OCI-M1 (cell line): Measurements from ENCODE around the gene MAD1L1.
A peak's percentile ranks its signal among the peaks of the same experiment; 100 is the strongest.

Experiments
- DNase-seq: peaks from one replicate; lab custom pipeline; 2025; lab: John Stamatoyannopoulos, UW

Gene MAD1L1

DNA sequence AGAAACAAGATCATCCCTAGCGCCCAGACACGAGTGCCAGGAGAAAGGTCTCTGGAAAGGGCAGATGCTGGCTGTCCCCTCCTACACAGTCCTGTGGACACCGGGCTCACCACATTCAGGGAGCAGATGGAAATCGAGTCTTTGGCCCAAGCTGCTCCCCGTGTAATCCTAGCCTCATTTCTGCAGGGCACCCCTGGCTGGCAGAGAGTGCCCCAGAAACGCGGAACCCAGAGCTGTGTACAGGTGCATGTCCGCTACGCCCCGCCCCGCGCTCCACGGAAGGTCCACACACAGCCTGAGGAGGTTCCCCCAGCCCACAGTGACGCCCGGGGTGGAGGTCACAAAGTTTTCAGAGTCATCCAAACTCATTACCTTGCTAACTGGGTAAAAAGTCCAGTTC, 202.8 kb downstream of the MAD1L1 start:
- DNase-seq = no peak

DNA sequence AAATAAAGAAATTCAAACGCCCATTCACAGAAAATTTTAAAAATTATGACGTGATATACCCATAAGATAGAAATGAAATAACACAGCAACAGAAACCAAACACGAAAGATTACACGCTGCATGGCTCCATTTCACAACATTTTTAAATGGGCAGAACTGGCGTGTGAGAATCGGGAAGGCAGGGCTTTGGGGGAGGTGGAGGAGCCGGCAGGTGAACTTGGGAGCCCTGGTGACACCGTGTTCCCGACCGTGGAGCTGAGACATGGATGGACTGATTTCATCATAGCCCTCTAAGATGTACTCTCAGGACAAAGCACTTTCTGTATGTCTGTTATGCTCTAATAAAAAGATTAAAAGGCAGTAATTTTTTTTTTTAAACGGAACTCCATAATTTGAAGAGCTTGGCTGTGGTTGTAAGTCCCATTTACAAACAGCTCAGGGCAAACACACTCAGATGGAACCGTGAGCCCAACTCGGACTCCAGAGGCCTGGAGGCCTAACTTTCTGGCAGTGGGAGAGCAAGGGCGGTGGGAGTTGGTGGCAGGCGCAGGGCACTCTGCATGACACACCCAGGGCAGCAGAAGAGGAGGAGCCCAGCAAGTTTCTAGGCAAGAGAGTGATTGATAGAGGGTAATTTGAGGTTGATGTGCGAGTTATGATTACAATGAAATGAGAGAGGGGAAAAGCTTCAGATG, 203.4 kb downstream of the MAD1L1 start:
- DNase-seq = no peak

DNA sequence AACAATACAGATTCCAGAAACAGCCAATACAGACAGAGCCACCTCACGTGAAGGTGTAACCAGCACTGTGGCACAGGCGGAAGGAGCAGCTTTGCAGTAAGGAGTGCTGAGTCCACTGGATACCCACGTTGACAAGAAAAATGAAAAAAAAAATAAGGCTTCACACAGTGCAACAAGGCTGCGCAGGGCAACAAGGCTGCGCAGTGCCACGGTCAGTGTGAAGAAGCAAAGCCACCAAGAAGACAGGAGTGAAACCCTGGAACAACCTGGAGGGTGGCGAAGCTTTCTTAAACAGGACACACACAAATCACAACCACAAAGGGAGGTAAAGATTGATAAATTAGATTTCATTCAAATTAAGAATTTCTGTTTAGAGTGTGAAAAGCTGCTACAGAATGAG, 204.0 kb downstream of the MAD1L1 start:
- DNase-seq = no peak

DNA sequence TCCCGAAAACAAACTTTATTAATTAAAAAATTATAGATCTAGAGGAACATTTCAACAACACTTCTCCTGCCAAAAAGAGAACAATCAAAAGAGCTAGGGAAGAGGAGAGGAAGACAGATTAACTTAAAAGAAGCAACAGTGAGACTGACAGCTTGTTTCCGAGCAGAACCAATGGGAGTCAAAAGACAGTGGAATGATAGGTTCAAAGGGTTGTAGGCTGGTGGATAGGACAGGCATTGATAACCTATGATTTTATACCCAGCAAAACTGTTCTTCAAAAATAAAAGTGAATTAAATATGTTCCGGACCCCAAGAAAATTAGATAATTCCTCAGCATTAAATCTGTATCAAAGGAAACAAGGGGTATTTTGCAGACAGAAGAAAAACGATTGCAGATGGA, 207.6 kb downstream of the MAD1L1 start:
- peak; percentile 22 for DNase-seq

DNA sequence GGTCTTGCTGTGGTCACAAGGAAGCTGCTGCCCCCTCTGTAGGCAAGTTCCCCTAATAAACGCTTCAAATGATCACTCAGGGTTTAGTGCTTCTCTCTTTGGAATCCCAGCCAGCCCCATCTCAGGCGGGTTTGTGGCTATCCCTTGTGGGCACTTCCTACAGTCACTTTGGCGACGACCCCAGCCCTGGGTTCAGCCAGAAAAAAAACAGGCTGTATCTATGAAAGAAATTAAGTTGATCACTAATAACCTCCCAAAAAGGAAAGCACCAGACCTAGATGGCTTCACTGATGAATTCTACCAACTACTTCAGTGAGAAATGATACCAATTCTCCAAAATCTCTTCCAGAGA, 208.2 kb downstream of the MAD1L1 start:
- peak; percentile 23 for DNase-seq

DNA sequence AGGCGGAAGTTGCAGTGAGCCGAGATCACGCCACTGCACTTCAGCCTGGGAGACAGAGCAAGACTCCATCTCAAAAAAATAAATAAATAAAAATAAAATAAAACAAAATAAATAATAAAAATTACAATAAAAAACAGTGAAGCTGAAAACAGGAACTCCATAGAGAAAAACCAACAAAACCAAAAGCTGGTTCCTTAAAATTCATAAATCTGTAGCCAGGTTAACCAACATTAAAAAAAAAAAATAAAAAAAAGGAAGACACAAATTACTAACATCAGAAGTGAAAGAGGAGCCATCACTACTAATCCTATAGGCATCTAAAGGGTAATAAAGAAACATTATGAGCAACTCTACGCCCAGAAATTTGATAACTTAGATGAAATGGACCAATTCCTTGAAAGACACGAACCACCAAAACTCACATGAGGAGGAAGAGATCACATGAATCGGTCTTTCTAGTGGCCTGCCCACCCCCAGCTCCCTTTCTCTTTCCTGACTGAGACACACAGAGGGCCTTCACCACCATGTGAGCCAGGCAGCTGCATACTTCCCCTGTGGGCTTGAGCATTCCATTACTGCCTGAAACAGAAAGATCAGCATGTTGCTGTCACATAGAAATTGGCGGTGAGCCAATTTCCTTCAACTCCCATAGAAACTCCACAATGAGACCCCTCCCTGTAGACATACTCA, 208.7 kb downstream of the MAD1L1 start:
- DNase-seq = peak; percentile 65

DNA sequence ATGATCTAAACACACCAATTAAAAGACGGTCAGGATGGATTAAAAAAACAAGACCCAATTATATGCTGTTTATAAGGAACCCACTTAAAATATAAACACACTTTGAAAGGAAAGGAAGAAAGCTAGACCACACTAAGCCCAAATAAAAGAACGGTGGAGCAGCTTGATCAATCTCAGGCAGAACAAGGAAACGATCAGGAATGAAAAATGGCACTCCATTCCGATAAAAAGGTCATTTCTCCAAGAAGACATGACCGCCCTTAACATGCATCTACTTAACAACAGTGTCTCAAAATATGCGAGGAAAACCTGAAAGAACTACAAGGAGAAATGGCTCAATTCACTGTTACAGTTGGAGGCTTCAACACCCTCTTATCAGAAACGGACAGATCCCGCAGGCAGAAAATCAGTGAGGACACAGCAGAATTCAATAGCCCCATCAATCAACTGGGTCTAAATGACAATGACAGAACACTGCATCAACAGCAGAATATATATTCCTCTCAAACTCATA, 210.0 kb downstream of the MAD1L1 start:
- DNase-seq = peak; percentile 91

DNA sequence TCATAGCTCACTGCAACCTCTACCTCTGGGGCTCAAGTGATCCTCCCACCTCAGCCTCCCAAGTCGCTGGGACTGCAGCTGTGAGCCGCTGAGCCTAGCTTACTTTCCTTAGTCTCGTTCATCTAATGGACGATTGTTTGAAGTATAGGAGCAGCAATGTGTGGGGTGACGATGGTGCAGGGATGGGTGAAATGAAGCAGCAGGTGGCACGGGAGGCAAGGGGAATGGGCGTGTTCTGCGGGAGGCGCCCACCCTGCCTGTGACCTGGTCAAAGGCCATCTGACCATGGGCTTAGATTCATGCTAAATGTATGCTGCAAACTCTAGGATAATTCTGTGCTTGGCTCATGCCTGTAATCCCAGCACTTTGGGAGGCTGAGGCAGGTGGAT, 210.7 kb downstream of the MAD1L1 start:
- no peak for DNase-seq

DNA sequence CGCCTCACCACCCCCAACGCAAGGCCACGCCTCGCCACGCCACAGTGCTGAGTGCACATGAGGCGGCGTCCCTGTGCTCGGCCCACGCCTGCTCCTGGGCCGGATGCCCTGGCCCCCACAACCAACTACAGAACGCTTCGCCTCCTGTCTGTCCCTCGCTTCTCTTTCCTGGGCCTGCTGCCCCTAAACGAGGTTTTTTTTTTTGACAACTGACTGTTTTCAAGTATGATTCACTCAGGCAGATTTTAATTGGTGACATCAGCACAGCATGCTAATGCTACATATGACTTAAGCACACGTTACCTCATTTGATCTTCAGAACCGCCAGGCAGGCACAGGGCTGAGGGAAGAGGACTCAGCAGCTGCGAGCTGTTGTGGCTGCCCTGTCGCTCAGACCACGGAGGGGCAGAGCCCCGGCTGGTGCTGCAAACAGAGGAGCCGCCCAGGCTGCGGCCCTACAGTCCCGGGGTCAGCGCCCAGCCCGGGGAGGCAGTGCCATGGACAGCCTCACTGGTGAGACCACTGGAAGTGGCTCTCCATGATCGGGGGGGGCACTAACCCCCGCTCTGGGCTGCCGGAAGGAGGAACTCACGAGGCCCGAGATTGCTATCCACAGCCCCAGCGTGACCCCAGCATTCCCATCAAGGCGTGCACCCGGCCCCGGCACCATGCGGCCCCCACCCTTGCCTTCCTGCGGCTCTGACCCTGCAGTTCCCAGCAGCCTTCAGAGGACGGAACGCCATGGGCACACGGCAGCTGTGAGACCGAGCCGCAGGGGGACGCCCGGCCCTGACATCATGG, 212.8 kb downstream of the MAD1L1 start:
- peak; percentile 3 for DNase-seq

DNA sequence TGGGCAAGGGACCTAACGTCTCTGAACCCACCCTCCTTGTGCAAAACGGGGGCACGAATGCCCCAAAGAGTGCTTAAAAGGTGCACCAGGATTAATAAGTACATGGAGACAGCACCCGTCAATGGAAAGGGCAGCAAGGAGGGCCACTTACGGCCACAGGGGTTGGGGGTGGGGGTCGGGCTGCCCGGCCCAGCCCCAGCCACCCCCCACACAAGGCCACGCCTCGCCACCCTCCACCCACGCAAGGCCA, 213.4 kb downstream of the MAD1L1 start:
- no peak for DNase-seq

DNA sequence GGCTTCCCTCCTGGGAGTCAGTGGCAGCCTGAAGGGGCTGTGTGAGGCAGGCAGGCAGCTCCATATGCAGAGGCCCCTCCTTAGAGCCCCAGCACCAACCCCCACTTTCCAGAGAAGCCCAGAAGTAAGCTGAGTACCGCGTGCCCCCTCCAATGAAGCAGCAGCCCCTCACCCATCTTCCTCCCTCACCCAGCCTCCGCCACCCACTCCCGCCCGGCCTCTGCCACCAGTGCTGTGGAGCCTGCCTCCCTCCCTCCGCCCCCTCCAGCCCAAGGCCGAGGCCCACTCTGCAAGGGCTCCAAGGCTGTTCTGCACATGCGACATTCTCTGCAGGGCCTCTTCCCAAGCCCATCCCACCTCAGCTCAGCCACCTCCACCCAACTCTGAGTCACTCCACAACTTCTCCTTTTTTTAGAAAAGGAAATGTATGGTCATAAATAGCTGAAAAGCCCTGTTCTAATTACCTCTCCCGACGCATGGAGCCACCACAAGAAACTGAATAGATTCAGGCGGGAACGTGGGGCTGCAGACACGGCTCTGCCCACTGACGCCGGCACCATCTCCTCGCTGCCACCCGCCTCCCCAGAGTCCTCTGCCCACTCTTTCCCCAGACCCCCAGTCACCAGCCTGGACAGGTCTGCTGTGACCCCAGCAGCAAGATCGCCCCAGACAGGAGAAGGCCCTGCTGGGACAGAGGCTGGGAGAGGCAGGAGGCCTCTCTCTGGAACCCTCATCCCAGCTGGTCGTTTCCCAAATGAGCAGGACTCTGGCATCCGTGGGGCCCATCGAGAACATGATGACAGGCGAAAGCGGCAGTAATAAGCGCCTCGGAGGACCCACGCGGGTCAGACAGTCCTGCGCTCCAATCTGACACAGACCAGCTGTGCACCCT, 213.9 kb downstream of the MAD1L1 start:
- DNase-seq = peak; percentile 89

DNA sequence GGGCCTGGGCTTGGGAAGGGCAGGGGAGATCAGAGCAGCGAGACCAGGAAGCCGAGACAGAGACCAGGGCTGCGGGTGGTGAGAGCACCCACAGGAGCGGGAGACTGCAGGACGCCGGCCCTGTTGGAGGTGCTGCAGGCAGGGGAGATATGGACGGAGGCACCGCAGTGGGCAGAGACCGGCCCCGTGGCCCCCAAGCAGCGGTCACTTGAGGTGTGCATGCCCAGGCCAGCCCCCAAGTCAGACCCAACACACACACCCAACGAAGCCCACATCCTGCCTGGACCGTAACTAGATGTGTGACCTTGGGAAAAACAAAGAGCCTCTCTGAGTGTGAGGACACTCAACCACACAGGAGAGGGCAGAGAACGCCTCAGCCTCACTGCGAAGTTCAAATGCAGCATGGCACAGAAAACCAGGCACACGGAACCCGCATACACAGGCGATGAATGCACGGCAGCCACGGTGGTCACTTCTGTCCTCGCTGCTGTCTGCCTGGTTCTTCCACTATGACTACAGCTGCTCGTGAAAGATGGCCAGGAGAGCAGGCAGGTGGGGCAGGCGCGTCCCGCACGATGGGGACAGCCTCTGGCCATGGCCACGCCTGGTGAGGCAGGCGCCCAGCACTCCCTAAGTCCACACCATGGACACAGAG, 214.7 kb downstream of the MAD1L1 start:
- no peak for DNase-seq

DNA sequence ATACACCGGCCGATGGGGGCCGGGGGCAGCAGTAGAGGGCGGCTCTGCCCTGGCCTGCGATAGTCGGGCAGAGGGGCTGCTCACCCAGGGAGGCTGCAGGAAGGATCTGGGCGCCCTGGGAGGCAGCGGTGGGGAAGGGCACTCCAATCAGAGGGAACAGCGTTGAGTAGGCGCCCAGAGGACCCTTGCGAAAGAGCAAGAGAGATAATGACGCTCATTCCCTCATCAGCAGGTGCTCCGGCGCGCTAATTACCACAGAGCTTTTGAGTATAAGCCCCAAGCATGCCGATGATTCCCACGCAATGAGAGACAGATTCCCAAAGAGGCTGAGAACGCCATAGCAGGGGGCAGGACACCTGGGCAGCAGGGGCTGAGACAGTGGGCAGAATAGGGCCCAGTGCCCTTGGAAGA, 215.3 kb downstream of the MAD1L1 start:
- DNase-seq = no peak

DNA sequence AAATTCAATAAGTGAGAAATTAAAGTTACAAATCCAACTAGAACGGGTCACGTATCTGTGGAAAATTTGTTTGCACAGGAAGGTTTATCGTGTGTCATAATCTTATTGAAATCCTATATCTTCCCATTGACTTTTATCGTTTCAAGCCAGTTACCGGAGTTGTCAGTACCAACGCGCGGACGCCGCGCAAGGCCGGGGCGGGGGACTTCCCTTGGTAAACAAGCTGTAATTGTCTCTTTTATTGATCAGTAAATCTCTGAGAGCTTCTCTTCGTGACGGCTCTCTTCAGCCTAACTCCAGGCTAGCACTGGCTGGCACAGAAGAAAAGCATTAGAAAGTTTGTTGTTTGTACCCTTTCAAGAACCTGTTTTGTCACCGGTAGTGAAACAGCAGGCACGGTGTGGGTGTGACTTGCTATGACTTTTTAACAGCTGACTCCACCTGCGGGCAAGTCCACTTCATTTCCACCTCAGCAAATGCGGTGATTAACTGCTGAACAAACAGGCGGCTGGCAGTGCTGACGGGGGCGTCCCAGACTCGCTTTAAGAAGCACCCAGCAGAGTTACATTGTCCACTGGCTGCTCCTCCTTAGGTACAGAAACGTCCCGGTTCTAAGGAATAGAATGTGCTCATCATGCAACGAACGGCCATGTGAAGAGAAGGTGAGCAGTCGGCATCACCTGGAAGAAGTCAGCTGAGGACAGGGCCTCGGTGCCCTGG, 215.8 kb downstream of the MAD1L1 start:
- DNase-seq = no peak

DNA sequence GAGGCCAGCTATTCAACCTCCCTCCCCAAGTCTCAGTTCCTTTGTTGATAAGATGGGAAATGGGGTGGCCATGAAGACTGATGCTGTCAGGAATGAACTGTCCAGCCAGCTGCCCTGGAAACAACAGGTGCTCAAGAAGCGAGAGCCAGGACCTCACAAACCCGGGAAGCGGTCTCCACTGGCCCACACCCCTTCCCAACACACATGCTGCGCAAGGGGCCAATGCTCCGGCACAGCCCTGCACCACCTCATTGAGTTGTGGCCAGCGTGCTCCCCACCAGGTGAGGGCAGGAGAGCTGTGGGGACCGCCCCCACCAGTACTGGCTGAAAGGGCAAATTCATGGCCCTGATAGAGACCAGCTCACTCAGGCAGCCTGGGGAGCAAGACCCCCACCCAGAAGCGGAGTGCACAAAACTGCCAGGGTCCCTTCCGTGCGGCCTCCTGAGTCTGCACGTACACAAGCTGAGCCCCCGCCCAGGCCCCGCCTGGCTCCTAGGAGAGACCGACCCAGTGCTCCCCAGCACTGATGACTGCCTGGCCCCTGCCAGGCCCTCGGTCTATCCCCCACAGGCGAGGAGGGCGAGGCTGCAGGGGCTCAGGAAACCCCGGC, 216.6 kb downstream of the MAD1L1 start:
- no peak for DNase-seq

DNA sequence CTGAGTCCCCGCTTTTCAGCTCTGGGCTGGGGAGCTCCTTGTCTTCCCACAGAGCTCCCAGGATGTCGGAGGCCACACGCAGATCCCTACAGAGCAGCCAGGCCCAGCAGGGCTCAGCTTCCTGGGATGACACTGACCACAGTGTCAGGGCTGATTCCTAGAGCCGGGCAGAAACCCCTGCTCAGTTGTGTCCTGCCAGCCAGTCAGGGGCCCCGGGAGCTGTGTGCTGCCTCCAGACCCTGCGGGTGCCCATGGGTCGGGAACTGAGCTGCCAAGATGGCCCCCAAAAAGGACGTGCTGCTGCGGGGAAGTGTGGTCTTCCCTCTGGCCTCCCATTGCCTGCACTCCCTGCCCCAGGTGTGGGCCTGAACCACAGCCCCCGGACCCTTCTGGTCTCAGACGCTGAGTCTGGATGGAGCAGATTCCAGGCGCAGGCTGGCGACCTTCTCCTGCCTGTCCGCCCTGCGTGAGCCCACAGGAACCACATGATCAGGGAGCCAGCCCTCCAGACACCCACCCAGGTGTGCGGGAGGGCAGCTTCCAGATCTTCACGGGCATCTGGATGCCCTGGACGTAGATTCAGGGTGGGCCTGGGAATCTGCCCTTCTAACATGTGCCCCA, 217.4 kb downstream of the MAD1L1 start:
- no peak for DNase-seq

DNA sequence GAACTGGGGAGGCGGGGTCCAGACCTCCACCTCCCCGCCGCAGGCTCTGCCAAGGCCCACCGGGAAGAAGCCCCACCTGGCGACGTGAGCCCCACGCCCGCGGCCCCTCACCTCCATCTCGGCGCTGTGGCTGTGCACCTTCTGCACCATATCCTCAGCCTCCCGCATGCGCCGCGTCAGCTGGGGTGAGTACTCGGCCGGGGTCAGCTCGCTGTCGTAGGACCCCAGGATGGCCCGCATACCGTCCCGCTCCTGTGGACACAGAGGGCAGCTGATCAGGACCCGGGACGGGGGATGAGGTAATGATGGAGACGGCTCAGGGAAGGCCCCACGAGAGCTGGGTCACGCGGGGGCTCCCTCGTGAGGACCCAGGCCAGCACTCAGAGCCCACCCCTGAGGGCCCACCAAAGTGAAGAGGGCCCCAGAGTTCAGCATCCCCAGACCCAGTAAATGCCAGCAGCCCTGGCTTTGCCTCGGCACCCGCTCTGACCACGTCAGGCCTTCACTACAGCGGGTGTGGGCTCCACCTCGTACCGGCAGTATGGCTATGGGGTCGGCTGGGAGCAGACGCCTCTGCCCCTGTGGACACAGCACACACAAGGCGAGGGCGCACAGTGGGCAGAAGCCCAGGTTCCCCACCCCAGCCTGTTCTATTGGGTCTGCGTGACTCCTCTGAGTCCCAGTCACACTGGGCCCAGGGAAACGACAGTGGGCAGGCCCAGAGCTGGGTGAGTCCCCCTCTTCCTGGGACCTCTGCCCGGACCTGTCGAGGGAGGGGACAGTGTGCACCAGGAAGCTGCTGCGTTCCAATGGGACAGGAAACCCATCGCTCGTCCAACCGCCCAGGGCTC, 218.1 kb downstream of the MAD1L1 start:
- no peak for DNase-seq

DNA sequence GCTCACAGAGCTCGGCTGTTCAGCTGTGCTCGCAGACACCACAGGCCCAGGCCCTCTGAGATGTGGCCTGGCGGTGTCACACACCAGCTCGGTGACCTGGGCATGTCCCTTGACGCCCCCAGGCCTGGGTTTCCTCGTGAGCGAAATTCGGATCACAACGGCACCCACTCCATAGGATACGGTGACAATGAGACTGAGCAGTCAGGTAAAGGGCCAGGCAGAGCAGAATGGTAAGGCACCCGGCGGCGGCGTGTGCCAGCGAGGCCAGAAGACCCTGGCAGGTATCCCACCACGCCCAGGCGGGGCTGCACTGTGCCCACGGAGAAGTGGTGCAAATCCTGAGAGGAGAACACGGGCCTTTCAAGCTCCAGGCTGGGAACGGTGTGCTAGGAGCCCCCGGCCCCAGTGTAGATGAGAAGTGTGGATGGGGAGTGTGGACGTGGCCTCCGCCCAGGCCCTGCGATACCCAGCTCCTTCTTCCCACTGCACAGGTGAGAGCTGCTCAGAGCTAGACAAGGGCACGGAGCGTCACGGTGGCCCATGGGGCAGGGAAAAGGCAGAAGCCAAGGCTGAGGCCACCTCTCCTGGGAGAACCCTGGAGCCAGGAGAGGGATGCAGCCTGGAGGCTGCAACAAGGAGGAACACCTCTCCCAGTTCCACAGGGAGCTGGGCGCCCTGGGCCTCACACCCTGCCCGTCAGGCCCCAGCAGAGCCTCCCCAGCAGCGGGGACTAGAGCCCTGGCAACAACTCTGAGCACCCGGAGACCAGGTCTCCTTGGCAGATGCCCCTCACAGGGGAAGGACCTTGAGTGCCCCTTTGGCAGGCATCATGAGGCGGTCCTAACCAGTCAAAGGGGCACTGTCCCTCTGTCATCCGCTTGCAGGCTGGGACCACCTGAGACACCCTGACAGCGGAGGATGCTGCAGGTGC, 219.1 kb downstream of the MAD1L1 start:
- DNase-seq = no peak
